Measurements from ENCODE around the gene IGHMBP2.

The IGHMBP2 gene

GRCh38 chr11:68941324-68942094 is 37.8 kb downstream of the IGHMBP2 start:
- no peak for DNase-seq

DNA sequence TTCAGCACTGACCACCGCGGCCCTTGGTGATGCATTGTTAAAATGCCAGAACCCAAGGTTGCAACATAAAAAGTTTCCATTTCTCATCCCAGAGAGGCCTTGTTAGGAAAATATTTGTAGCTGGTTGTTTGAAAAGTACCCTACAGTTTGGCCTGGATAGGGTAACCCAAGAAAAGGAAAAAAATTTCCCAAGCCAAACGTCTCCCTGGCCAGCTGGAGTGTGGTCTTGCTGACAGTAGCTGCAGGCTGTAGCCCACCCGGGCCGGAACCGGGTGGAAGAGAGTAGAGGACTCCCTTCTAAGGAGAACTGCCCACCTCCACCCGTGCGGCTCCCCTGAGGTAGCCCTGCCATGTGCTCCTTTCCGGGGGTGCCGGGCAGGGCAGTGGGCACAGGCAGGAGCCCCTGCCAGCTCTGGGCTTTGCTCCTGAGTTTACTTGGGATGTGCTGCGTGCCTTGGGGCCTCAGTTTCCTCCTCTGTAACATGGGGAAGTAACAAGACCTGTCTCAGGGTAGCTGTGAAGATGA is 38.5 kb downstream of the IGHMBP2 start:
- no peak for DNase-seq

DNA sequence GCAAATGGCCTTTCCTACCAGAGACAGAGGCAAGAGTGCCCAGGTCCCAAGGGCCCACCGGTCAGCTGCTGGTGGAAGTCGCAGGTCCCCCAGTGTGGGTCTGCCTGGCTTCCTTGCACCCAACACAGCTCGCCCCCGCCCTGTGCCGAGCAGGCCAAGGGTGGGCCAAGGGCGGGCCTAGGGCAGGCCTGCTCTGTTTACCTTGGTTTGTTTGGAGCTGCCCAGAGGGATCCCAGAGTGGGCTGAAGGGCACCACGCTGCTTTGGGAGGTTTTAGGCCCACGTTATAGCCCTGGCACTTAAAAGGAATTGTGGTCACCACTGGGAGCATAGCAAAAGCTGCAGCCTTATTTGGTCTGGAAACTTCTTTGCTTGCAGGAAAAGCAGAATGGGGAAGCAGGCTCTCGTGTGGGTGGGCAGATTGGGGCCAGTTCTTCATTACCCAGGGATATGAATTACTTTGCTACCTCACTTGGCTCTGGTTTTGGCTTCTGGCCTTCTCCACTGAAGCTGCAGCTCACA is 39.1 kb downstream of the IGHMBP2 start:
- DNase-seq: no peak

DNA sequence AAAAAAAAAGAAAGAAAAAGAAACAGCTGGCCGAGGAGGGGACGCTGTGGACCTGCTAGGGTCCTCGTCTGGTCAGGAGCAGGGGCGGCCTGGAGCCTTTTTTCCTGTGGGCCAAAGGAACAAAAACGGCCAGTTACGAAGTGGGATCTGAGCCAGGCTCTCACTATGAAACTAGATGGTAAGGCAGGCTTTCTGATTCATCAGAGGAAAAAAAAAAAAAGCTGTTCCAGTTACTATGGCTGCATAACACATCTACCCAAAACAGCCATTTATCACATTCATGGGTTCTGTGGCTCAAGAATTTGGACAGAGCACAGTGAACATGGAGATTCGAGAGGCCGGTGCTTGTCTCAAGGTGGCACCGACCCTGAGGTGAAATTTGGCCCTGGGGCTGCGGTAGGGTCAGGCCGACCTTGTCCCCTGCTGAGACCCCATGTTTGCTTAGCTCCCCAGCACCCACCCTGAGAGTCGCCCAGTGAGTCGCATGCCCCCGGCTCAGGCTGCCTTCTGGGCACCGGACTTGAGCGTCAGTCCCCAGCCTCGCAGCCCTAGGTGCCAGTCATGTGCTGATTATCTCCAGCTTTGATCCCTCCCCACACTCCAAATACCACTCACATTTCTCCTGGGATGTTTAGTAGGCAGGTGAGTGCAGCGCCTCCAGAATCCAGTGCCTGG is 42.9 kb downstream of the IGHMBP2 start:
- no peak for DNase-seq

GRCh38 chr11:68947151-68947550 is 43.5 kb downstream of the IGHMBP2 start:
- DNase-seq: no peak

GRCh38 chr11:68948496-68948895 is 44.8 kb downstream of the IGHMBP2 start:
- no peak for DNase-seq

DNA sequence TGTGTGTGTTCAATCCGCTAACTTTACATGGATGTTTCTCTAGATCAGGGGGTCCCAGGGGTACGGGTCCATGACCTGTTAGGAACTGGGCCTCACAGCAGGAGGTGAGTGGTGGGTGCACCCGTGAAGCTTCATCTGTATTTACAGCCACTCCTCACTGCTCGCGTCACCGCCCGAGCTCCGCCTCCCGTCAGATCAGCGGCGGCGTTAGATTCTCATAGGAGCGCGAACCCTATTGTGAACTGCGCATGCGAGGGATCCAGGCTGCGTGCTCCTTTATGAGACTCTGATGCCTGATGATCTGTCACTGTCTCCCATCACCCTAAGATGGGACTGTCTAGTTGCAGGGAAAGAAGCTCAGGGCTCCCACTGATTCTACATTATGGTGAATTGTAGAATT is 45.2 kb downstream of the IGHMBP2 start:
- DNase-seq: no peak

DNA sequence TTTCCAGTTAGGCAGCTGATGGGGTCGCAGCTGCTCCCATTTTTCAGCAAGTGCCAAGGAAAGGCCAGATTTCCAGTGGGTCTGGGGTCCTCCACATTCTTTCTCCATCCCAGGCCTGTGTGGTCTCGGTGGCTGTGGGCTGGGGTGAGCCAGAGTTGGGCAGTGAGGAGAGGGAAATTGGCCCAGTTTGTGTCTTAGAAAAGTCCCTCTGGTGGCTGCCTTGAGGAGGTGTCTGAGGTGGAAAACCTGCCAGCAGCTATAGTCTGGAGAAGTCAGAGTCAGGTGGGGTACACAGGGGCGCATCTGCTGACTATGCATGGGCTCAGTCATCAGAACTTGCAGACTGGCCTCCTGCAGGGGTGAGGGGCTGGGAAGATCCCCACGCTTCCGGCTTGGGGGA is 46.6 kb downstream of the IGHMBP2 start:
- peak in 1 of 2 experiments; percentile 57 for DNase-seq

DNA sequence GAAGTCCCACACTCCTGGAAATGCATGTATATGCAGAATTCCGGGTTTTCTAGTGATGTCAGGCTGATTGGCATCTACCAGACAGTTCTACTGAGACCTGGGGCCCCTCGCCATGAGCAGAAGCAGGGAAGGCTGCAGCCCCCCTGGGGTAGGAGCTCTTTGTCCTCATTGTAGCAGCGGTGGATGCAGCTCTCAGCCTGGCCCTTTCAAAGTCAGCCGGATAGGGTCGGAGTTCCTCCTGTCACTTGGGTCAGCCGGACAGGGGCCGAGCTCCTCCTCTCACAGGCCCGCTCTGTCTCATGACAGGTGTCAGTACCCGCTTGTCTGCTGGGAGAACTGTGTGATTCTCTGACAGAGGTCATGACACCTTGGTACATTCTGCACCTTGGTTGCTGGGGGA is 47.1 kb downstream of the IGHMBP2 start:
- no peak for DNase-seq

- DNase-seq: no peak
Observed at GRCh38 chr11:68954836-68955606, 51.3 kb downstream of the IGHMBP2 start.

DNA sequence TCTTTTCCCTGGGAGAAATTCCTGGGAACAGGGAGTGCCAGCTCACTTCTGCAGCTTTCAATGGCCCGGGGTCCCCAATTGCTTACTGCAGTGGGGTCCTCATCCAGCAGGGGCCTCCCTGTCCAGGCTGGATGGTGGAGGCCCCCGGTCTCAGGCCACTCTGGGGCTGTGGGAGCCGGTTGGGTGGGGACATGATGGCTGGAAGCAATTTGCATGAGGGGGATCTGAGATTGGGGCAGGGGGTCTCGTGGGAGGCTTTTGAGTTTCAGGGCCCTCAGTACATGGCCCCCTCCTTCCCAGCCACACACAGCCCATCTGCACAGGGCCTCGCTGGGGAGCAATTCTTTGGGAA is 51.9 kb downstream of the IGHMBP2 start:
- DNase-seq: no peak

GRCh38 chr11:68956142-68956541 is 52.5 kb downstream of the IGHMBP2 start:
- DNase-seq: no peak

DNA sequence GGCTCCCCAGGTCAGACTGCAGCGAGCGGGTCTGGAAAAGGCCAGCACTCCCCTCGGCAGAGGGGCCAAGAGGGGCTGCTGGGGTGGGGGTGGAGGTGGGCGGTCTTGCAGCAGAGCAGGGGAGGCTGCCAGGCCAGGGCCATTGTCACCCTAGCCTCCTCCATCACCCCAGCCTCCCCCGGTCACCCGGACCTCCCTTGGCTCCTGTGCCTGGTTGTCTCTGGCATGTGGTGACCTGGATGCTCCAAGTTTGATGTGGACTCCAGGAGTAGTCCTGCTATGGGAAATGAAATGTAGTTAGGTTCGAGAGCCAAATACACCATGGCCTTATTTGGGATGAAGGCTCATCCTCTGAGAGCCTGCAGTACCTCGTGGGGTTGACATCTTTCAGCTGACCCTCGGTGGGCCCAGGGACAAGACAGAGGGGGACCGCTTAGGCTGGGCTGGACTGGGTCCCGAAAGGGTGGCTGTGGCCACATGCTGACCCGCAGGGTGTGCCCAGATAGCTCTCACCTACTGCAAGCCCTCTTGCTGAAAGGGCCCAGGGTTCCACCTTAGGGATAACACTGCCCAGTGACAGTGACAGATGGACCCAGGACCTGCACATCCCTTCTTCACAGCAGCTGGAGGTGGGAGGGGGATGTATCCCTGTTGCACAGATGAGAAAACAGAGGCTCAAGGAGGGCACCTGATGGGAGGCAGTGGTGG is 53.0 kb downstream of the IGHMBP2 start:
- DNase-seq: no peak

DNA sequence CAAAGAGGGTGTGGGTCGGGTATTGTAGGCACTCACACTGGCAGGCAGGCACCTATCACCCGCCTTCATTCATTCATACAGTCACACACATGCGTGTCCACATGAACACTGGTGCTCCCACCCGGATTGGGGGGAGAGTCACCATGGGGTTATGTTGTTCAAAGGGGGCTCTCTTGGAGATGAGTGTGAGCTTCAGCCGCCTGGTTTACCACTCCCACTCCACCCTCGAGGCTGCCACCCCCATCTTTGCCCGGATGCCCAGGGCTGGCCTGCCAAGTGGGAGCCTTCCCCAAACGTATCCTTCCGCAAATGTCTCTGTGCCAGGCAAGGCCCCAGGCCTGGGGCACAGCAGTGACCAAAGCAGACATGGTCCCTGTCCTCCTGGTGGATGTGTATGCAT is 54.5 kb downstream of the IGHMBP2 start:
- no peak for DNase-seq

- no peak for DNase-seq
Observed at GRCh38 chr11:68959465-68960293, 56.0 kb downstream of the IGHMBP2 start.

GRCh38 chr11:68960294-68961071 is 56.8 kb downstream of the IGHMBP2 start:
- no peak for DNase-seq

GRCh38 chr11:68961245-68961644 is 57.6 kb downstream of the IGHMBP2 start:
- no peak for DNase-seq

DNA sequence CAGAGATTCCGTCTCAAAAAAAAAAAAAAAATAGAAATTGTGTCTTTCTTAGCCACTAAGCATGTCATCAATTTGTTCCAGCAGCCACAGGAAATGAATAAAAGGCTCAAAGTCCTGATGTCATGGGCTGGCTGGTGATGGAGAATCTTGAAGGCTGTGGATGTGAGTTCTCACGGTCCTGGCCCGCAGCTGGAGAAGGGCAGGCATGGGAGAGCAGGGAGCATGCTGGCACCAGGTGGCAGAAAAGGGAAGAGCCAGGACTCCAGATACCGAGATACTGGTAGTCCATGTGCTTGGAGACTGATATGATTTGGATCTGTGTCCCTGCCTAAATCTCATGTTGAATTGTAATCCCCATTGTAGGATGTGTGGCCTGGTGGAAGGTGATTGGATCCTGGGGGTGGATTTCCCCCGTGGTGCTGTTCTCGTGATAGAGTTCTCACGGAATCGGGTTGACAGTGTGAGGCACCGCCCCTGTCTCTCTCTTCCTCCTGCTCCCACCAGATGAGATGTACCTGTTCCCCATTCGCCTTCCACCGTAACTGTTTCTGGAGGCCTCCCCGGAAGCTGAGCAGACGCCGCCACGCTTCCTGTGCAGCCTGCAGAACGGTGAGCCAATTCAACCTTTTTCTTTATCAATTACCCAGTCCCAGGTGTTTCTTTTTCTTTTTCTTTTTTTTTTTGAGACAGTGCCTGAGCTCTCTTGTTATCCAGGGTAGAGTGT is 59.0 kb downstream of the IGHMBP2 start:
- peak in 1 of 2 experiments; percentile 18 for DNase-seq

- no peak for DNase-seq
Observed at GRCh38 chr11:68963779-68964178, 60.1 kb downstream of the IGHMBP2 start.

Data from SW 1271 (cell line).